NCI-H1417 (cell line): Measurements from ENCODE around the gene HCN3.

Experiments
- DNase-seq, 3 experiments: peaks; one replicate each; lab custom pipeline; 2025; lab: John Stamatoyannopoulos, UW

The HCN3 gene

DNA sequence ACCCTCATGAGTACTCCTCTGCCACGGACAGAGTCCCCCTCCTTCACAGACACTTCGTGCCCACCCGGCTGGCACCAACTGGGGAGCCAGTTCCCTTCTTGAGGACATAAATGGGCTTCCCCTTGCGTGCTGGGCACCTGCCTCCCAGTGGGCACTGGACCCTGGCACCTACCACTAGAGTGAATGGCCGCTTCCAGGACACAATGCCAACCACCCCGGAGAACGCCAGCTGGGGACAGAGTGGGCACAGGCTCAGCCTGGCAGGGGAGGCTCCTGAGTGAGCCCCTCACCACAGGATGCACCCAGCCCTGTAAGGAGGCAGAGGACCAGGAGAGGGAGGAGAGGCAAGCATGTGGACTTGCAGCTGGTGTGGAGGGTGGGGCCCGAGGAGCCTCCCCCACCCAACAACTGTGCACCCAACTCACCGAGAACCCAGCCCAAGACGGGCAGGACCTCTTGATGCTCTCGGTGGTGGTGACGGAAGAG lies 23.0 kb upstream of the HCN3 start:
- DNase-seq = no peak

GRCh38 chr1:155254714-155255242 lies 22.5 kb upstream of the HCN3 start:
- DNase-seq = peak in 2 of 3 experiments; percentile 67 to 73

DNA sequence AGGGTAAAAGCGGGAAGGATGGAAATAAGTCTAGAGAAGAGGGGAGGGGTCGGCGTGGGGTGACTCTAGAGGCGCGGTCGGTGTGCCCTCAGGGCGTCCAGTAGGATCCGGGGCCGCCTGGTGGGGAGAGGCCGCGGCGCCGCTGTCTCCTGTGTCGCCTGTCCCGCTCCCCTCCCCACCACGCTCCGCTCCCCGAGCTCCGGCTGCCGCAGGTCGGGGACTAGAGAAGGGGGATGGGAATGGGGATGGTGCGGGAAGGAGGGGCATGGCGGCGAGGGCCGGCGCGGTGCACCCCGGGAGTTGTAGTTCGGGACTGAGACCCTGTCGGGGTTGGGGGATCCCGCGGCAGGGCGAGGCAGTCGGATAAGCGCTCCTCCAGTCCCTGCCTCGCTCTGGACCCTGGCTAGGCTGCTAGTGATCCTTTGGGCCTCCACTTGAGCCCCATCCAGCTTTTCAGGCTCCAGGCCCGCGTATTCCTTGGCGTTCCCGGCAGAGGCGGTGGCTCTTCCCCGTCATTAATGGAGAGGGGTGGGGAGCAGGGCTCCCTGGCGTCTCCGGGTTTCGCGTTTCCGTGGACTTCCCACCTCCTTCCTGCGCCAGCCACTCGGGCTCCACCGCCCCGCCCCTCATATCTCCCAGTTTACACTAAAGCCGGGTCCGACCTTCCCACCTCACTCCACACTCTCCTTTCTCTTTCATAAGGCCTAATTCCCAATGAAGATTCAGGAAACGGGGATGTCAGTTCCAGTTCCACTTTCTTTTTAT lies 21.8 kb upstream of the HCN3 start, which contains the start of gene ENTREP3:
ENTREP3 (minus strand) TSS at position 241 of the 765 bp plus-strand sequence. CDS start 606 bp downstream, outside the sequence.
- DNase-seq = peak; percentile 83 to 90 (median 89)

- no peak for DNase-seq
Measured at GRCh38 chr1:155256058-155256852, 21.0 kb upstream of the HCN3 start.

DNA sequence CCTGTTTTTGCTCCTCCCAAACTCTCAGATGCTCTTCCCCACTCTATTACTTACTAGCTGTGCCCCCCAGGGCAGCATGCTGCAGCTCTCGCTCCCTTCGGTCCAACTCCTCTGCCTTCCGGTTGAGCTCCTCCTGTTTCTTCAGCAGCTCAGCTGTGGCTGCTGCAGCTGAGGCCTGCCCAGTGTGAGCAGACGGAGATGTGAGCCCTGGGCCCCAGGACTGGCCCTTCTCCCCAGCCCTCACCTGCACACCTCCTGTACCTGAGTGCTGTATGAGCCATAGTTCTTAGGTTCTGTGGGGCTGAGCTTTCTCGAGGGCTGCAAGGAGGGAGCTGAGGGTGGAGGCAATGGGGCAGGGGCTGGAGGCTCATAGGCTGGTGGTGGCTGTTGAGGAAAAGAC lies 17.0 kb upstream of the HCN3 start:
- no peak for DNase-seq

DNA sequence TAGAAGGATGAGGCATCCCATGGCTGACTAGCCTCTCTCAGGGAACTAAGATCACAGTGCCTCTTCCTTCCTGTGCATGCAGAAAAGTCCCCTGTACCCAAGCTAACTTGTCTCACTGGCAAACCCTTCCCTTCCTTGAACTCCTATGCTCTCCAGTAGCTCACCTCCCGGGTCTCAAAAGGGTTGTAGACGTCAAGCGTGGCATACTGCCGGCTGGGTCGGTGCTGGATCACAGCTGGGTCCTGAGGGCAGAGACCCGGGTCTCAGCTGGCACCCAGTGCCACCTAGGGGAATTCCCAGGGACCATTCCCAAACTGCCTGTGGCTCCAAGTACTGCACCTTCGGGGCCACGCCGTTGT lies 15.8 kb upstream of the HCN3 start:
- no peak for DNase-seq

- DNase-seq = peak; percentile 95 to 100 (median 99)
Measured at GRCh38 chr1:155261852-155262673, 15.2 kb upstream of the HCN3 start, which contains the start of gene SCAMP3. TSS of gene SCAMP3 (minus strand) at chr1:155262360. CDS start at chr1:155262151, 209 bp downstream.

GRCh38 chr1:155263067-155263466 lies 14.2 kb upstream of the HCN3 start:
- no peak for DNase-seq

DNA sequence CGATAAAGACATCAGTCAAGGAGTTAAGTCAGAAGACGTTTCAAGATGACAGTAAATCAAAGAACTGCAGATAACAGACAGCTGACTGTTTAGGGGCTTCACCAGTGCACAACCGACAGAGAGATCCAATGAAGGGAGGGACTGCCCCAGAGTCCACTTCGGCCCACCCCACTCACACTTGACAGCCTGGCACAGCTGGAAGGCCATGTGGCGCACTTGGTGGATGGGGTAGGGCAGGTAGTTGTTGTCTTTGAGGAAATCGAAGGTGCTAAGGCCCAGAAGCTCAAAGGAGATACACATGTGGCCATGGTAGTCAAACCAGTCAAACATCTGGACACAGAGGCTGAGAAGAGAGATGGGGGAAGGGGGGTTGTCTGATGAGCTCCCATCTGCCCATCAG lies 10.7 kb upstream of the HCN3 start:
- no peak for DNase-seq

DNA sequence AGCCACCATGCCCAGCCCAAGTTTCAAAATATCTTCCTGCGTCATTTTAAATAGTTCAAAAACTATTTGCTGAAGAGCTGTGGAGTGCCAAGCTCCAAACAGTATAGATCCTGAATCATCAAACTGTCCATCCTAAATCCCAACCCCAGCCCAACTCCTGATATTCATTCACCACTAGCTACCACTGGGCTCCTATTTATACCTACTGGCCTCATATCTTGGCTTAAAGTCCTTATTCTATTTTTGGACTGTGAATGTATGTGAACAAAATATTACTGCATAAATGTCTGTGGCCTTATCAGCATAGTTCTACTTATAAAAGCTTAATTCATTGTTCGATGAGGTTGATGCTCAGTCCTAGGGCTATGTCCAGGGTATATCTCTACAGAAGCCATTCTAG lies 9.9 kb upstream of the HCN3 start:
- DNase-seq = no peak

- no peak for DNase-seq
Measured at GRCh38 chr1:155268630-155269029, 8.6 kb upstream of the HCN3 start.

- DNase-seq = no peak
Measured at GRCh38 chr1:155269381-155269780, 7.9 kb upstream of the HCN3 start.

- peak in 2 of 3 experiments; percentile 67 to 87 for DNase-seq
Measured at GRCh38 chr1:155272466-155273342, 4.6 kb upstream of the HCN3 start.

GRCh38 chr1:155273343-155274245 lies 3.7 kb upstream of the HCN3 start, which contains the start of gene CLK2:
TSS of gene CLK2 (minus strand) at chr1:155273504. CDS start at chr1:155270977, 2,527 bp downstream.
- DNase-seq = peak; percentile 94 to 100 (median 97)

- peak; percentile 82 to 90 (median 83) for DNase-seq
Measured at GRCh38 chr1:155277902-155278688, 832 bp downstream of the HCN3 start.

DNA sequence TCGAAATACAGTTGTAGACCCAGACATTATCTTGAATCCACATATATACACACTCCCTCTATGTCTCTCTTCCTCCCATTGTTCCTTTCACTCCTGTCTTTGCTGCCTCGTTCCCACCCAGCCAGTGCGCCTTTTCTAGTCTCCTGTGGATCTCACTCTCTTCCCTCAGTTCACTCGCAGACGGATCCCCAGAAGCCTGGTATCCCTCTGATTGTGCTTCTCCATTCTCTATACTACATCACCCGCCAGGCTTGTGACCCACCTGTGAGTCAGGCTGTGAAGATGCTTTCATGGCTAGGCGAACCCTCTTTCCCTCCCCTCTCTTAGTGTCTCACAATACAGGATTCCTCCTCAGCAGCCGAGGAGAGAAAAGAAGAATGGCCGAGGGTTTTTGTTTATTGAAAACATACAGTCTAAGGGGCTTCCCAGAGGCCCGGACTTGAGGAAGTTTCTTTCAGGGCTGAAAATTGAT lies 1.5 kb downstream of the HCN3 start:
- peak in 1 of 3 experiments; percentile 52 for DNase-seq

DNA sequence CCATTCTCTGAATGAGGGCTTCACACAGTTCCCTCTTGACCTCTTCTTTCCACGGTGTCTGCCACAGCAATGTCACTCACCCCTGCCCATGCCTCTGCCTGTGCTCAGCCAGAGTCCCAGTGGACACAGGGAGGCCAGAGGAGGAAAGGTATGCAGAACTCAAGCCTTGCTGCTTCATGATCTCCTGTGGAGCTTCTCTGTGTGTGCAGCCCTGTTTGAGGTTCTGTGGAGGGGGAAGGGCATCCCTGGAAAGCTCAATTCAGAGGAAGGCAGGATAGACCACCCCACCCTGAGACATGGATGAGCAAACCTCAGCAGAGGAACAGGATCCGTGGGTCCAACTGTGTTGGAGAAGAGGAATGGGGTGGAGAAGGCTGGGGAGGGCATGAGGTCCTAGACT lies 2.0 kb downstream of the HCN3 start:
- peak in 1 of 3 experiments; percentile 24 for DNase-seq

GRCh38 chr1:155282488-155283091 lies 5.3 kb downstream of the HCN3 start:
- no peak for DNase-seq
